Type B pancreatic cell (in vitro differentiated cells): Measurements from ENCODE around the gene SNCAIP. TPM values are rescaled to one million over a fixed set of nuclear protein-coding genes. Genes with fewer than 3 reads are reported as not detected.

Experiments used
- DNase-seq: peaks from one replicate; pipeline ENCODE4 v3.0.0; 2021; ENCODE audit warnings: mixed read lengths; ENCODE audit not compliant: unreplicated experiment; ENCODE audit errors: extremely low spot score
- H3K27ac Mint-ChIP-seq: 2 replicates; pipeline ENCODE4 v1.8.0; 2021; ENCODE audit warnings: mild to moderate bottlenecking, mixed read lengths
- H3K27me3 Mint-ChIP-seq: 2 replicates; pipeline ENCODE4 v1.8.0; 2021; ENCODE audit warnings: mixed read lengths
- H3K36me3 Mint-ChIP-seq: 2 replicates; pipeline ENCODE4 v1.8.0; 2021; ENCODE audit warnings: mixed read lengths
- H3K4me1 Mint-ChIP-seq: one replicate; pipeline ENCODE4 v1.8.0; 2021; ENCODE audit warnings: mixed read lengths; ENCODE audit not compliant: unreplicated experiment
- H3K4me3 Mint-ChIP-seq: 2 replicates; pipeline ENCODE4 v1.8.0; 2021; ENCODE audit warnings: mild to moderate bottlenecking, mixed read lengths
- H3K9me3 Mint-ChIP-seq: 2 replicates; pipeline ENCODE4 v1.8.0; 2021; ENCODE audit warnings: mixed read lengths
- total RNA-seq: library from RNA; stranded (reverse); gene quantifications from 2 replicates; pipeline ENCODE4 v1.2.1, GENCODE V29; 2021; ENCODE audit warnings: low replicate concordance
- TF ChIP-seq, protein P1 (sequence below): fragments of 200-600 bp; sonication (generic); conservative IDR thresholded peaks from 2 replicates; pipeline ENCODE4 v1.5.0; 2021; ENCODE audit warnings: antibody characterized with exemption, mild to moderate bottlenecking

SNCAIP gene
- total RNA-seq, 1 donor from 2014 or later, result 31.6 TPM

DNA sequence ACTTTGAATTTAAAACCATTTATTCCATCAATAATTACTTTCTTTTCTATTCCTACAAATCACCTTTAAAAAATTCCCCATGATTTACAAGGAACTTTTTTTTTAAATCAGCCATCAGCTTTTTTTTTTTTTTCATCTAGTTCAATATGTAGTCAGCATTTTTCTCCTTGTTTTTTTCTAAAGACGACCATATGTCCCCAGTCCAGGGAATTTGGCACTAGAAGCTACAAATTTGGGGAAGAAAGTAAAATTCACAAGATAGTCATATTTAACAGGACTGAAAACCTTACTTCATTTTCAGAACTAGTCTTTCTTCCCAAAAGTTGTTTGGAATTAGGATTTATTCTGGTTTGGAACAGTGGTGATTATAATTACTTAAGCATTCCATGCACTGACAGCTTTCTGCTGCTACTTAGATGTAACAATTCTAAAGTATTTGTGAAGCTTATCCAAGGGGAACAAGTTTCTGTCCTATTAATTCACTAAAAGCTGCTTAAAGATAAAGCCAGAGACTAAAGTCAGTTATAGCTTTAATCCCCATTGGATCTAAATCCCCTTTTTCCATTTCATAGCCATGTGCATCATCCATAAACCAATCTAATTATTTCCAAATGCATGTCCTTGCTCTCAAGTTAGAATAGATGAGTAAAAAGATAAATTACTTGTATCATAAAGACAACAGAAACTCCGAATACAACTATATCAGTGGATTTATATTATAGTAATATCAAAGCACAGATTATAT lies 7.4 kb upstream of the SNCAIP start:
- Mint-ChIP-seq H3K4me1 (peaks cover 4% of the 10 kb centered on the region), H3K9me3 (no peaks in the 10 kb centered on the region), H3K27ac (no peak overlapping the region), H3K36me3 (no peaks in the 10 kb centered on the region), H3K4me3 (no peak overlapping the region), H3K27me3 (peaks cover 4% of the 10 kb centered on the region)
- no peak for DNase-seq
- TF ChIP-seq, protein P1, sequence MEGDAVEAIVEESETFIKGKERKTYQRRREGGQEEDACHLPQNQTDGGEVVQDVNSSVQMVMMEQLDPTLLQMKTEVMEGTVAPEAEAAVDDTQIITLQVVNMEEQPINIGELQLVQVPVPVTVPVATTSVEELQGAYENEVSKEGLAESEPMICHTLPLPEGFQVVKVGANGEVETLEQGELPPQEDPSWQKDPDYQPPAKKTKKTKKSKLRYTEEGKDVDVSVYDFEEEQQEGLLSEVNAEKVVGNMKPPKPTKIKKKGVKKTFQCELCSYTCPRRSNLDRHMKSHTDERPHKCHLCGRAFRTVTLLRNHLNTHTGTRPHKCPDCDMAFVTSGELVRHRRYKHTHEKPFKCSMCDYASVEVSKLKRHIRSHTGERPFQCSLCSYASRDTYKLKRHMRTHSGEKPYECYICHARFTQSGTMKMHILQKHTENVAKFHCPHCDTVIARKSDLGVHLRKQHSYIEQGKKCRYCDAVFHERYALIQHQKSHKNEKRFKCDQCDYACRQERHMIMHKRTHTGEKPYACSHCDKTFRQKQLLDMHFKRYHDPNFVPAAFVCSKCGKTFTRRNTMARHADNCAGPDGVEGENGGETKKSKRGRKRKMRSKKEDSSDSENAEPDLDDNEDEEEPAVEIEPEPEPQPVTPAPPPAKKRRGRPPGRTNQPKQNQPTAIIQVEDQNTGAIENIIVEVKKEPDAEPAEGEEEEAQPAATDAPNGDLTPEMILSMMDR, result no peak

DNA sequence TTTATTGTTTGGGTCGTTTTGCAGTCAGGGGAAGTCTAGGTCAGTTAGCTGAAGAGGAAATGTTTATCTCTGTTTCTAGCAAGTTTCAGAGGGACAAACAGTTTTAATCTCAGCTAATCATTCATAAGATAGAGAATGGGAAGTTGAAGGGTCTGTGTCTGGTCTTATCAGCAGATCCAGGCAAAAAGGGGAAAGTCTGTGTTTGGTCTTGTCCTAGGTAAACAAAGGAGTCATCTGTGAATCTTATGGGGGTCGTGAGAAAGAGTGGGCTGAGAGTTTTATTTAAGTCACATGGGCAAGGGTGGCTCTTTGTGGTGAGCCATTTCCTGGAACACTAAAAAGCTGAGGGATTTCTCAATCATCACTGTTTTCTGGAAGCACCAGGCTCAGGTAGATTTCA lies 5.6 kb upstream of the SNCAIP start:
- no peak overlapping the region for H3K27ac Mint-ChIP-seq
- H3K9me3 Mint-ChIP-seq, result no peaks in the 10 kb centered on the region
- H3K4me3 Mint-ChIP-seq, result no peak overlapping the region
- H3K36me3 Mint-ChIP-seq, result no peaks in the 10 kb centered on the region
- peaks cover 19% of the 10 kb centered on the region for H3K27me3 Mint-ChIP-seq
- no peak for DNase-seq
- peaks cover 6% of the 10 kb centered on the region for H3K4me1 Mint-ChIP-seq
- TF ChIP-seq, protein P1, result no peak

DNA sequence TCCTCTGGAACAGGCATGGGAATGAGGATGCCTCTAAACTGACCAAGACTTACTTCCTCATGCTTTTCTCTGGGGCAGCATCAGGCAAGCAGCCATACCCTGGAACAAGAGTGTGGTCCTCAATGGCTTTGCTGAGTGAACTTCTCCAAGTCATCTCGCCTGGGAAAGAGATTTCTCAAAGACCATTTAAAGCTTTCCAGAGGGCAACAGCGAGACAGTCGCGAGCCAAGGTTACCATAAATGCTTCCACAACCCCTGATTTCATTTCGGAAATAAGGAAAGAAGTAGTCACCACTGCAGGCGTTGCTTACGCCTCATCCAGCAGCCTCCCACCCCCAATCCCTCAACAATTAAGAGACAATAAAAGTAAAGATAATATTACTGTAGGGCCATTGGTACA lies 1.1 kb upstream of the SNCAIP start:
- TF ChIP-seq, protein P1, result no peak
- H3K27me3 Mint-ChIP-seq, result peaks cover 38% of the 10 kb centered on the region
- peak overlapping the region; percentile 32 for H3K27ac Mint-ChIP-seq
- peaks cover 20% of the 10 kb centered on the region for H3K4me1 Mint-ChIP-seq
- H3K36me3 Mint-ChIP-seq, result no peaks in the 10 kb centered on the region
- no peaks in the 10 kb centered on the region for H3K9me3 Mint-ChIP-seq
- DNase-seq, result no peak
- peak overlapping the region; percentile 87 for H3K4me3 Mint-ChIP-seq

DNA sequence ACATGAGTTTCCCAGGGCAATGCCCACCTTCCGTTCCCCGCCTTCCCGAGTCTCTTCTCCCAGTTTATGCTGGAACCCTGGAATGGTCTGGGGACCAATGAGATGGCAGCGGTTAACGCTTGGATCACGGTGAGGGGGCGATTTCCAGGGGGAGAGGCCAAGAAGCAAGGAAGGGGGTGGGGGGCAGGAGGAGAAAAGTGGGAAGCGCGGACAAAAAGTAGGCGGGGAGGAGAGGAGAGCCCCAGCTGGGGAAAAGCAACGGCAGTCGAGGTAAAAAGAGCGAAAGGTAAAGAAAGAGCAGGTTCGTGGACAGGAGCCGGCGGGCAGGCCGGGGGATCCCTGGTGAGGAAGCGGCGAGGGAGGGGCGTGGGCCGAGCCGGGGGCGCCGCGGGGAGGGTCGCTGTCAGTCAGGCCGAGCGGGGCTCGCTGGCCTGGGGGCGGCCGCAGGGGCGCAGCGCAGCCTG lies 508 bp upstream of the SNCAIP start:
- H3K9me3 Mint-ChIP-seq, result no peaks in the 10 kb centered on the region
- TF ChIP-seq, protein P1, result no peak
- peaks cover 20% of the 10 kb centered on the region for H3K4me1 Mint-ChIP-seq
- peaks cover 38% of the 10 kb centered on the region for H3K27me3 Mint-ChIP-seq
- H3K4me3 Mint-ChIP-seq, result peak overlapping the region; percentile 87
- peaks cover 3% of the 10 kb centered on the region for H3K36me3 Mint-ChIP-seq
- H3K27ac Mint-ChIP-seq, result peak overlapping the region; percentile 32
- no peak for DNase-seq

DNA sequence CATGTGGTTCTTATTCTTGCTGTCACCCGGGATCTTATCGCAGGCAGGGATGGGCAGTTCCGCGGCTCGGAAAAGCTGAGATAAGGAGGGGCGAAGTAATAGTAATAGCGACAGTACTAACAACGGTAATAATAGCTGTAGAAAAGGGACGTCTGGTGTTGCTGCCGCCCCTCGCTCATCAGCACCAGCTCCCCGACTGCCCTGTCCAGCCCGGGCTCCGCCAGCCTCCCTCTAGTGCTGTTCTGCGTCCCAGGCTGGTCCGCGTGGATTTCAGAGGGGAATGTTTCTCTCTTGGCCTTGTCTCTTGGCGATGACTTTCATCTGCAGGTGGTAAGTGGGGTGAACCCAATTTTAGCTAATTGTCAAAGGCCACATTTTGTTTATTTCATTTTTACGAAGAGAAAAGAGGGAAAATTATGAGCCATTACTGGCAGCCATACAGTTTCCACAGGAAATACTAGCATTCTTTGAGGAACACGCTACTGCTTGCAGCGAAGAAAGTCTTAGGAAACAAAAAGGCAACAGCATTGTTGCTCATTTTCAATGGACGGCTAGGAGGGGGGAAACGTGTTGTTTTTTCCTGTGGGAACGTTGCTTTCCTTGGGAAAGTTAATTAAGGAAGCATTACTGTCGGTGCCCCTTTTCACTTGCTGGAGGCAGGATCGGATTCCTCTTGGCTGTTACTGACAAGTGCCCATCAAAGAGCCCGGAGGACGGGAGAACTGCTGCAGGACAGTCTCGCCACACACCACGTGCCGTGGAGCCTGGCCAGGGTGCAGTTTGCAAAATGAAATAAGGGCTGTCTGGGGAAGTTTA lies 762 bp downstream of the SNCAIP start:
- H3K9me3 Mint-ChIP-seq, result no peaks in the 10 kb centered on the region
- peaks cover 23% of the 10 kb centered on the region for H3K4me1 Mint-ChIP-seq
- peak overlapping the region; percentile 81 for H3K27ac Mint-ChIP-seq
- no peak for DNase-seq
- H3K27me3 Mint-ChIP-seq, result peaks cover 41% of the 10 kb centered on the region
- H3K4me3 Mint-ChIP-seq, result peak overlapping the region; percentile 97
- TF ChIP-seq, protein P1, result no peak
- H3K36me3 Mint-ChIP-seq, result peaks cover 7% of the 10 kb centered on the region
